ENCODE data around the gene RXRA. TPM values are rescaled to one million over a fixed set of nuclear protein-coding genes. Genes with fewer than 3 reads are reported as not detected.

The RXRA gene
- total RNA-seq, 1 experiment from 2014 or later, result 23.2 TPM

- DNase-seq, result no peak
- Histone ChIP-seq H3K4me3 (ENCODE audit: insufficient read depth, low read depth, low read length) (no peak overlapping the region), H3K36me3 (replicated peaks; ENCODE audit: control insufficient read depth, insufficient read depth, low read length) (no peaks in the 10 kb centered on the region), H3K27me3 (ENCODE audit: control insufficient read depth, insufficient read depth, low read length) (no peaks in the 10 kb centered on the region)
Observed at GRCh38 chr9:134477927-134478326, 151.7 kb downstream of the RXRA start.

- no peaks in the 10 kb centered on the region for H3K36me3 ChIP-seq (replicated peaks; ENCODE audit: control insufficient read depth, insufficient read depth, low read length)
- no peaks in the 10 kb centered on the region for H3K27me3 ChIP-seq (ENCODE audit: control insufficient read depth, insufficient read depth, low read length)
Observed at GRCh38 chr9:134481762-134482161, 155.5 kb downstream of the RXRA start.

GRCh38 chr9:134482226-134482625 lies 156.0 kb downstream of the RXRA start:
- Histone ChIP-seq H3K27me3 (ENCODE audit: control insufficient read depth, insufficient read depth, low read length) (no peaks in the 10 kb centered on the region), H3K4me3 (ENCODE audit: insufficient read depth, low read depth, low read length) (no peak overlapping the region), H3K36me3 (replicated peaks; ENCODE audit: control insufficient read depth, insufficient read depth, low read length) (no peaks in the 10 kb centered on the region)
- no peak for DNase-seq

More at GRCh38 chr9:134481762-134482161, 155.5 kb downstream of the RXRA start:
- no peak overlapping the region for H3K4me3 ChIP-seq (ENCODE audit: insufficient read depth, low read depth, low read length)
- DNase-seq, result no peak

- Histone ChIP-seq H3K36me3 (replicated peaks; ENCODE audit: control insufficient read depth, insufficient read depth, low read length) (no peaks in the 10 kb centered on the region), H3K27me3 (ENCODE audit: control insufficient read depth, insufficient read depth, low read length) (no peaks in the 10 kb centered on the region), H3K4me3 (ENCODE audit: insufficient read depth, low read depth, low read length) (no peak overlapping the region)
- DNase-seq, result no peak
Observed at GRCh38 chr9:134483361-134484184, 157.3 kb downstream of the RXRA start.

GRCh38 chr9:134484479-134484878 lies 158.2 kb downstream of the RXRA start:
- no peak for DNase-seq
- no peaks in the 10 kb centered on the region for H3K27me3 ChIP-seq (ENCODE audit: control insufficient read depth, insufficient read depth, low read length)
- H3K4me3 ChIP-seq (ENCODE audit: insufficient read depth, low read depth, low read length), result no peak overlapping the region
- H3K36me3 ChIP-seq (replicated peaks; ENCODE audit: control insufficient read depth, insufficient read depth, low read length), result no peaks in the 10 kb centered on the region

GRCh38 chr9:134485653-134486052 lies 159.4 kb downstream of the RXRA start:
- H3K4me3 ChIP-seq (ENCODE audit: insufficient read depth, low read depth, low read length), result no peak overlapping the region
- H3K27me3 ChIP-seq (ENCODE audit: control insufficient read depth, insufficient read depth, low read length), result no peaks in the 10 kb centered on the region
- DNase-seq, result no peak
- no peaks in the 10 kb centered on the region for H3K36me3 ChIP-seq (replicated peaks; ENCODE audit: control insufficient read depth, insufficient read depth, low read length)

GRCh38 chr9:134486143-134486591 lies 159.9 kb downstream of the RXRA start:
- DNase-seq, result no peak
- H3K36me3 ChIP-seq (replicated peaks; ENCODE audit: control insufficient read depth, insufficient read depth, low read length), result no peaks in the 10 kb centered on the region
- no peak overlapping the region for H3K4me3 ChIP-seq (ENCODE audit: insufficient read depth, low read depth, low read length)
- H3K27me3 ChIP-seq (ENCODE audit: control insufficient read depth, insufficient read depth, low read length), result no peaks in the 10 kb centered on the region

GRCh38 chr9:134486596-134486995 lies 160.3 kb downstream of the RXRA start:
- Histone ChIP-seq H3K27me3 (ENCODE audit: control insufficient read depth, insufficient read depth, low read length) (no peaks in the 10 kb centered on the region), H3K36me3 (replicated peaks; ENCODE audit: control insufficient read depth, insufficient read depth, low read length) (no peaks in the 10 kb centered on the region), H3K4me3 (ENCODE audit: insufficient read depth, low read depth, low read length) (no peak overlapping the region)
- DNase-seq, result no peak

Other genes starting within 250 kb of the RXRA start
- 40.3 and 40.9 TPM in 2 replicates for gene WDR5, start 190.4 kb upstream of the RXRA start, total RNA-seq (2014; rRNA removed; shearing (Covaris generic))
- gene RNU6ATAC, start 161.9 kb upstream of the RXRA start, total RNA-seq (2014; rRNA removed; shearing (Covaris generic)), result not detected in 2 replicates

All from H7 (cell line).